Raji (cell line): Measurements from ENCODE around the gene HOXC12.

Experiments used
- POLR2A ChIP-seq: IDR thresholded peaks from 2 replicates; pipeline ENCODE4 v1.6.1; 2011; ENCODE audit warnings: low read depth, low read length, control low read depth; ENCODE audit not compliant: insufficient read depth

HOXC12 gene

DNA sequence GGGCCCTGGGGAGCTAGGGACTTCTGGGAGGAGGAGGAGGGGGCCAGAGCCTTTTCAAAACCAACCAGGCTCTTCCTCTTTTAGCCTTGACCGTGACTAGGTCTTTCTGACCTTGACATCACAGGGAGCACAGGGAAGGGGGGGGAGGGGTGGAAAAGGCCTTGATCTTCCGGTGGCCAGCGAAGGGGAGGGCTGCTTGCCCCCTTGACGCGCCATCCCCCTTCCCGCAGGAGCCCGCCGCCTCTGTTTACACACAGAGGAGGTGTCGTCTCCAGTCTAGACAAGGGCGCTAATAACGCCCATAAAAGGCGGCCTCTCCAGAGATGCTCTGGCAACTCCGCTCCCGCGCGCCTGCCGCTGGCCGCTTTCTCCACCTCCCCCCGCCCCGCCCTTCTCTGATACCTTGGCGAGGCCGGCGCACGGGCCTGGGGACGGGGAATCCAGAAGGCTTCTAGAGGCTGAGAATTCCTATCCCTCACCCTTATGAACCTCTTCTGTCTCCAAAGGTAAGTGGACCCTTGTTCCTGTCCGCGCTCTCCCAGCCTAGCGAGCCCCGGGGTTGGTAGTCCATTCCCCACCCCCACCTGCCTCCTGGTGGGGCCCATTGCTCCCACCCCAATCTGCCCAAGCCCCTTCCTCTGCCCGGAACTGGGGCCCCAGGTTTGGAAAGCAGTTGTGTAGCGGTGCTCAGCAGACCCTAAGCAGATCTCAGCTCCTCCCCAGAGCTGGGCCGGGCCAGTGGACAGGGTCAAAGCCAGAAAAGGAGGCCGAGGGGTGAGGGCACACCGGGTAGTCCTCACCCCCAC lies 4.9 kb upstream of the HOXC12 start:
- no peak for TF ChIP-seq POLR2A

DNA sequence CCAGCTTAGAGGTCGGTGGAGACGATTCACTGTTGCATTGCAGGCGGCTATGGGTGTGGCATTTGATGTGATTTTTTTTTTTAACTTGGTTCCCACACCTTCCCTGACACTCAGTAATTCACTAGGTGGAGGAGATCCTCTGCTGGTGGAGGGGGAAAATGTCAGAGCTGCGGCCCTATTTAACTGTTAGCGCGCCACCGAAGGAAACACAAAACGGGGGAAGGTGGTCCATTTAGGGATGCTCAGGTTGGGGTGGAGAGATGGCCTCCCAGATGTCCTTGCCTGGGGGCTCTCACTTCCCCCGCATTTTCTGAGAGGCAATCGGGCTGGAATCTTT lies 4.3 kb upstream of the HOXC12 start:
- no peak for TF ChIP-seq POLR2A

DNA sequence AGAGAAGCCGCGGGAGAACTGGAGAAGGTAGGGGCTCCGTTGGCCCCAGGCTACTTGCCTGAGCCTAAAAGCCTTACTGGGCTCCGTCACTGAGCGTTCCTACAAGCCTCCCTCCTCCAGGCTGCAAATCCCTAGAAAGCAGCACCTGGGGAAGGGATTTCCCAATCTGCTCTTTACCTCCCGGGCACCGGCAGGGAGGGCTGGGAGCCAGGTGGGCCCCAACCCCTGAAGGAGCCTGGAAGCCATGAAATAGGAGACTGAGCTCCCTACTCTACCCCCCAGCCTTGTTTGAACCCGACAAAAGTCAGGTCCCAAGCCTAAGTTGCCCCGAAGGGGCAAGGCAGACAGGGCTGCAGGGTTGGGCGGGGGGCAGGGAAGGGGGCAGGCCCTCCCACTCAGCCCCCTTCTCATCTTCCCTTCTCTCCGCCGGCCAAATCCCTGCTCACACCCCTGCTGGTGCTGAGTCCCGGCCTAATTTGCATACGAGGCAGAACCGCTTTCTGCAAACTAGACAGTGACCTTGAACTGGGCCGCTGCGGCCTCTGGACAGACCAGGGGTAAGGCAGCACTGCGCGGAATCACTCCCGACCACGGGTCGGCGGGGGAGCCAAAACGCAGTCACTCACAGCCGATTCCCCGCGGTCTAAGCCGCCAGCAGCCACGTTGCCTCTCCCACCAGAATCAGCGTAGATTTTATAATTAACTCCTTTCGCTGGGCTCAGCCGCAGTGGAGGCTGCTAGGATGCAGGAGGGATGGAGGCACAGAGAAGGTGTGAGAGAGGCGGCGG lies 3.7 kb upstream of the HOXC12 start:
- no peak for TF ChIP-seq POLR2A

DNA sequence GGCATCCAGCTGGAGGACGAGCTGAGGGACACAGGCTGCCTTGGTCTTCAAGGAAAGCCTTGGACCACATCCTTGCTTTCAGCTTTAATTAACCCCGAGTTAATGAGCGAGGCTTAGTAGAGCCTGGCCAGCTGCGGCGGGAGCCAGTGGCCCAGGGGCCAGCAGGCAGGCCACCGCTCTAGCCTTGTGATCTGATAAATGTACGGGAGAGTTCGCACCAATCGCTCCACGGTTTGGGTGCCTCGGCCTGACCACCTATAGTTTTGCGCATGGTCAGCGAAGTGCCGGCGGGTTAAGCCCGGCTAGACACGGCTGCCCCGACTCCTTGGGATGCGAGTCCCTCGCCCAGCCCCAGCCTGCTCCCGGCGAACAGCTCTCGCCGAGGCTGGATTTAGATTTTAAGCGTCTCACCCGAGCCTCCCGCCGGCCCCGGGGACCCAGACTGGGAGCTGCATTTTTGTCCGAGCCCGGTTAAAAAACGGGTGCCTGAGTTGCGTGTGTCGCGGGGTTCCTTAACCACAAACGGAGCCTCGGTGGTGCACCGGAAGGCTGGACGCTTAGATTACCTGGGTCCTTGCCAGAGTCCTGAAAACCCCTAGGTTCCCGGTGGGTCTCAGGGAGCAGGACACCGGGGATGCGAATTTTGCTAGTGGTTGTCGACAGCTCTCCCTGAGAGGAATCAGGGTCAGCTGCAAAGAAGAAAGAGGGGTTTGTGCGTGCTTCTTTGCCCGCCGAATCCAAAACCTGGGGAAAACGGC lies 2.9 kb upstream of the HOXC12 start:
- TF ChIP-seq POLR2A = no peak

- TF ChIP-seq POLR2A = no peak
These were observed 2.4 kb upstream of the HOXC12 start for GRCh38 chr12:53952335-53952694.

- TF ChIP-seq POLR2A = no peak
These were observed 1.6 kb upstream of the HOXC12 start for GRCh38 chr12:53952871-53953734.

- no peak for TF ChIP-seq POLR2A
These were observed 641 bp upstream of the HOXC12 start for GRCh38 chr12:53953831-53954693.

DNA sequence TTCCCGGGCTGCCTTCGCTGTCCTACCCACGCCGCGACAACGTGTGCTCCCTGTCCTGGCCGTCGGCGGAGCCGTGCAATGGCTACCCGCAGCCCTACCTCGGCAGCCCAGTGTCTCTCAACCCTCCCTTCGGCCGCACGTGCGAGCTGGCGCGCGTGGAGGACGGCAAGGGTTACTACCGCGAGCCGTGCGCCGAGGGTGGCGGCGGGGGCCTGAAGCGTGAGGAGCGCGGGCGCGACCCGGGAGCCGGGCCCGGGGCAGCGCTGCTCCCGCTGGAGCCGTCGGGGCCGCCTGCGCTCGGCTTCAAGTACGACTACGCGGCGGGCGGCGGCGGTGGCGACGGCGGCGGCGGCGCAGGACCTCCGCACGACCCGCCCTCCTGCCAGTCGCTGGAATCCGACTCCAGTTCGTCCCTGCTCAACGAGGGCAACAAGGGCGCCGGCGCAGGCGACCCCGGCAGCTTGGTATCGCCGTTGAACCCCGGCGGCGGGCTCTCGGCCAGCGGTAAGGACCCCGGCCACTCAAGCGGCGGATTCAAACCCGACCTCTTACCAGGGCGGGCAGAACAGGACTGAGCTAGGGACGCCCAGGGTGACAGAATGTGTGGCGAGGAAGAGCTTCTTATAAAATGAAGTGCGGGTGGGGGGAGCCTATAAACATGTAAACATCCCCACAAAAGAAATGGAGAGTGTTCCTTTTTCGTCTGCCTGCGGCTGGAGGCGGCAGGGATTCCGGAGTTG lies 503 bp downstream of the HOXC12 start:
- TF ChIP-seq POLR2A = no peak

- TF ChIP-seq POLR2A = no peak
These were observed 1.1 kb downstream of the HOXC12 start for GRCh38 chr12:53955776-53956250.

DNA sequence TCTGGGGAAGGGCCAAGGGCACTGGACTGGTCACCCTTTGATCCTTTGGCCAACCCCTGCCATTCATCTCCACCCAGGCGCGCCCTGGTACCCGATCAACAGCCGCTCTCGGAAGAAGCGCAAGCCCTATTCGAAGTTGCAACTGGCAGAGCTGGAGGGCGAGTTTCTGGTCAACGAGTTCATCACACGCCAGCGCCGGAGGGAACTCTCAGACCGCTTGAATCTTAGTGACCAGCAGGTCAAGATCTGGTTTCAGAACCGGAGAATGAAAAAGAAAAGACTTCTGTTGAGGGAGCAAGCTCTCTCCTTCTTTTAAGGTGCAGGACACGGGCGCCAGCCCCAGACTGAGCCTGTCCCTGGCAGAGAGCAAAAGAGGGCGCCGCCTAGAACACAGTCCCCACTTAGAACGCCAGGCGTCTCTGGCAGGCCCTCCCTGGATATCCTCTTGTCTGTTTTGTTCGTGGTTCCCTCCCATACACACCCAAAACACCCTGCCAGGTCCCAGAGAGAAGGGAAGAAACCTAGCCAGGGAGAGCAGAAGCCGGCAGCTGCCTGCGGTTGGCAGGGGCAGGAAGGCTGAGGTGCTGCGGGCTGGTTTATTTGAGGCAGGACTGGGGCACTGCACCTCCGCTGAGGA lies 1.7 kb downstream of the HOXC12 start:
- TF ChIP-seq POLR2A = no peak

- no peak for TF ChIP-seq POLR2A
These were observed 2.3 kb downstream of the HOXC12 start for GRCh38 chr12:53956914-53957536.

GRCh38 chr12:53958128-53958527 lies 3.4 kb downstream of the HOXC12 start:
- TF ChIP-seq POLR2A = no peak

- no peak for TF ChIP-seq POLR2A
These were observed 4.6 kb downstream of the HOXC12 start for GRCh38 chr12:53959314-53959713.
